SK-N-SH (cell line): ENCODE measurements around the gene MAP3K6. TPM values are rescaled to one million over a fixed set of nuclear protein-coding genes. Genes with fewer than 3 reads are reported as not detected.
A peak's percentile ranks its signal among the peaks of the same experiment; 100 is the strongest.

Source experiments
- CTCF ChIA-PET: fragments of 300-600, 350-600 bp; formaldehyde crosslinking; extraction: SDS; loops from one replicate; lab custom pipeline; 2021; lab: Yijun Ruan, JAX
- POLR2A ChIA-PET: fragments of 350-600 bp; sonication (Branson Sonifier 250); formaldehyde crosslinking; extraction: SDS; loops from one replicate; lab custom pipeline; 2020; ENCODE audit warnings: antibody characterized with exemption, inconsistent platforms; lab: Yijun Ruan, JAX
- DNase-seq: peaks from one replicate; pipeline ENCODE4 v3.0.0; 2012
- H2AFZ ChIP-seq: fragments of 200-600 bp; sonication (generic); 2 replicates; pipeline ENCODE4 v1.8.1; 2016; ENCODE audit warnings: antibody characterized with exemption, mild to moderate bottlenecking, low read depth
- H3F3A ChIP-seq: fragments of 200-600 bp; sonication (generic); replicated peaks from 2 replicates; pipeline ENCODE3; 2016; ENCODE audit warnings: antibody characterized with exemption, mild to moderate bottlenecking; ENCODE audit not compliant: insufficient read depth
- H3K27ac ChIP-seq, 2 experiments: fragments of 200-500 bp in 1 of 2; fragments of 200-600 bp in 1 of 2; sonication (Bioruptor generic) in 1 of 2; sonication (generic), shearing (Covaris generic) in 1 of 2; 2 replicates each; pipeline versions ENCODE4 v1.5.1 to v1.6.1; 2014 to 2016; ENCODE audit warnings: low read depth in 2 of 2, inconsistent platforms in 1 of 2, low read length in 1 of 2, mild to moderate bottlenecking in 1 of 2, mixed read lengths in 1 of 2
- H3K27me3 ChIP-seq: fragments of 200-600 bp; sonication (generic), shearing (Covaris generic); 2 replicates; pipeline ENCODE4 v1.6.1; 2016; ENCODE audit warnings: mixed run types; ENCODE audit not compliant: insufficient read depth
- H3K36me3 ChIP-seq, 2 experiments: fragments of 200-500 bp in 1 of 2; fragments of 200-600 bp in 1 of 2; sonication (Bioruptor generic) in 1 of 2; sonication (generic) in 1 of 2; replicated peaks in 1 of 2; 2 replicates each; pipeline versions ENCODE3 to v1.5.1; 2014 to 2016; ENCODE audit warnings: low read length in 1 of 2, mild to moderate bottlenecking in 1 of 2; ENCODE audit not compliant: insufficient read depth in 2 of 2, control insufficient read depth in 1 of 2
- H3K4me1 ChIP-seq, 2 experiments: fragments of 200-500 bp in 1 of 2; fragments of 200-600 bp in 1 of 2; sonication (Bioruptor generic) in 1 of 2; sonication (generic), shearing (Covaris generic) in 1 of 2; 2 replicates each; pipeline versions ENCODE4 v1.5.1 to v1.6.1; 2014 to 2016; ENCODE audit warnings: low read depth in 1 of 2, low read length in 1 of 2, mixed run types in 1 of 2; ENCODE audit not compliant: insufficient read depth in 2 of 2, control insufficient read depth in 1 of 2
- H3K4me2 ChIP-seq: fragments of 200-600 bp; sonication (generic), shearing (Covaris generic); 2 replicates; pipeline ENCODE4 v1.6.1; 2017; ENCODE audit warnings: mixed run types
- H3K4me3 ChIP-seq, 2 experiments: fragments of 200-500 bp in 1 of 2; fragments of 200-600 bp in 1 of 2; sonication (Bioruptor generic) in 1 of 2; sonication (generic), shearing (Covaris generic) in 1 of 2; 2 replicates each; pipeline versions ENCODE4 v1.5.1 to v1.8.1; 2014 to 2016; ENCODE audit warnings: low read depth in 2 of 2, inconsistent platforms in 1 of 2, low read length in 1 of 2, mild to moderate bottlenecking in 1 of 2, mixed read lengths in 1 of 2, moderate library complexity in 1 of 2
- H3K79me2 ChIP-seq: fragments of 200-600 bp; sonication (generic); 2 replicates; pipeline ENCODE4 v1.8.1; 2017; ENCODE audit warnings: mild to moderate bottlenecking; ENCODE audit not compliant: insufficient read depth
- H3K9ac ChIP-seq: fragments of 200-600 bp; sonication (generic); 2 replicates; pipeline ENCODE4 v1.6.1; 2017; ENCODE audit warnings: mixed run types
- H3K9me2 ChIP-seq: fragments of 200-600 bp; sonication (generic); 2 replicates; pipeline ENCODE4 v1.6.1; 2017; ENCODE audit warnings: mixed run types
- H3K9me3 ChIP-seq: fragments of 200-600 bp; sonication (generic); 2 replicates; pipeline ENCODE4 v1.6.1; 2017; ENCODE audit warnings: mixed run types, mild to moderate bottlenecking, moderate library complexity
- H4K20me1 ChIP-seq: fragments of 200-600 bp; sonication (generic); 2 replicates; pipeline ENCODE4 v1.6.1; 2017; ENCODE audit warnings: mild to moderate bottlenecking, mixed run types; ENCODE audit not compliant: insufficient read depth
- CHD2 ChIP-seq: fragments of 150-350 bp; IDR thresholded peaks from 2 replicates; pipeline ENCODE4 v1.6.1; 2018; ENCODE audit warnings: low read length; ENCODE audit not compliant: partially characterized antibody
- FOXJ3 ChIP-seq: sonication (generic); formaldehyde crosslinking; IDR thresholded peaks from 2 replicates; pipeline ENCODE4 v1.5.1; 2020; ENCODE audit warnings: mild to moderate bottlenecking, missing genetic modification reagents
- FOXM1 ChIP-seq: IDR thresholded peaks from 2 replicates; pipeline ENCODE4 v1.4.0; 2012; ENCODE audit warnings: low read depth, mild to moderate bottlenecking
- GATA2 ChIP-seq: sonication (generic); formaldehyde crosslinking; IDR thresholded peaks from 2 replicates; pipeline ENCODE4 v1.5.0; 2020; ENCODE audit warnings: mild to moderate bottlenecking, missing genetic modification reagents
- JUND ChIP-seq: IDR thresholded peaks from 2 replicates; pipeline ENCODE4 v1.4.0; 2012
- MEF2A ChIP-seq: IDR thresholded peaks from 2 replicates; pipeline ENCODE4 v1.4.0; 2012; ENCODE audit warnings: low read depth, borderline replicate concordance
- NFIC ChIP-seq: IDR thresholded peaks from 2 replicates; pipeline ENCODE4 v1.4.0; 2012; ENCODE audit warnings: borderline replicate concordance
- POLR2AphosphoS5 ChIP-seq: IDR thresholded peaks from 2 replicates; pipeline ENCODE4 v1.6.1; 2012; ENCODE audit warnings: low read depth, low read length
- RCOR1 ChIP-seq: fragments of 150-350 bp; IDR thresholded peaks from 2 replicates; pipeline ENCODE4 v1.6.1; 2017; ENCODE audit warnings: antibody characterized with exemption, low read length
- RFX5 ChIP-seq: IDR thresholded peaks from 2 replicates; pipeline ENCODE4 v1.6.1; 2012; ENCODE audit warnings: mild to moderate bottlenecking, improper control_type of control experiment, low read length
- RXRA ChIP-seq: IDR thresholded peaks from 2 replicates; pipeline ENCODE4 v1.4.0; 2012; ENCODE audit warnings: low read depth, mild to moderate bottlenecking, borderline replicate concordance
- SIN3A ChIP-seq: IDR thresholded peaks from 2 replicates; pipeline ENCODE4 v1.6.1; 2012; ENCODE audit warnings: low read depth, mild to moderate bottlenecking, low read length, moderate library complexity, borderline replicate concordance
- TEAD4 ChIP-seq: IDR thresholded peaks from 2 replicates; pipeline ENCODE4 v1.4.0; 2012; ENCODE audit warnings: mild to moderate bottlenecking, borderline replicate concordance; ENCODE audit not compliant: insufficient read depth
- WGBS: methylation state at CpG from one replicate; pipeline ENCODE4 v1.1.6; 2017; ENCODE audit warnings: low lambda C conversion rate; 5-methylcytosine and 5-hydroxymethylcytosine counted together
- polyA plus RNA-seq, 3 experiments: library from polyadenylated mRNA; depleted of rRNA; stranded (reverse); fragments of >200 nt; gene quantifications; 2 replicates each; pipeline ENCODE4 v1.2.3, GENCODE V29; 2012
- TF ChIP-seq, protein P1 (sequence below): IDR thresholded peaks from 2 replicates; pipeline ENCODE4 v1.4.0; 2012; ENCODE audit warnings: low read depth
- TF ChIP-seq, protein P2 (sequence below): fragments of 150-350 bp; IDR thresholded peaks from 2 replicates; pipeline ENCODE4 v1.6.1; 2016; ENCODE audit warnings: mild to moderate bottlenecking, low read depth, low read length
- TF ChIP-seq, protein P3 (sequence below): fragments of 150-350 bp; IDR thresholded peaks from 2 replicates; pipeline ENCODE4 v1.6.1; 2017; ENCODE audit warnings: antibody characterized with exemption, low read length, low read depth, borderline replicate concordance
- TF ChIP-seq, protein P4 (sequence below): IDR thresholded peaks from 2 replicates; pipeline ENCODE4 v1.4.0; 2012; ENCODE audit warnings: low read depth, borderline replicate concordance
- TF ChIP-seq, protein P5 (sequence below): IDR thresholded peaks from 2 replicates; pipeline ENCODE4 v1.6.1; 2012; ENCODE audit warnings: mild to moderate bottlenecking, low read depth, low read length, moderate library complexity
- TF ChIP-seq, protein P6 (sequence below): IDR thresholded peaks from 2 replicates; pipeline ENCODE4 v1.4.0; 2012; ENCODE audit warnings: low read depth, borderline replicate concordance

The MAP3K6 gene
- polyA plus RNA-seq, 1 of the 3 experiments (the other 2 are of a cell fraction) = 17.3 TPM

DNA sequence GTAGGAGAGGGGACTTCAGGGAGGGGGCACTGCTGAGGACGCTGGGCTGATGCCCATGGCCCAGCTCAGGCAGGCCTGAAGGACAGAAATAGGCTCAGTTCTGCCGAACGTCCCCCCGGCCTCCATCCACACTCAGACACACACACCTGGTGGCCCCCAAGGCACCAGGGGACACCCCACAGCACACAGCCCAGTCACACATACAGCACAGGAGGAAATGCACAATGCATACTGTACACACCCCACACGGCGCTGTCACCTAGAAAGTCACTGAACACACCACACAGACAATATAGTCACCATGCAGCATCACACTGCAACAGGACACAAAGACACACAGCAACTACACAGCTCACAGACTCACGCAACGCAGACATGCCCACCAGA lies 24.4 kb downstream of the MAP3K6 start:
- H3K9me3 ChIP-seq = no peaks in the 10 kb centered on the region
- peak overlapping the region; percentile 65 for H3K4me2 ChIP-seq
- DNase-seq = no peak
- no peaks in the 10 kb centered on the region for H3K36me3 ChIP-seq
- H3K4me1 ChIP-seq = peaks cover 0 to 8% of the 10 kb centered on the region in 2 experiments; a peak in 2 of 4 replicates
- TF ChIP-seq MEF2A (no peak), RXRA (no peak), TEAD4 (no peak), GATA2 (CRISPR knock-in tag) (no peak), JUND (no peak), RFX5 (no peak), RCOR1 (no peak), FOXJ3 (no peak), POLR2AphosphoS5 (no peak), NFIC (no peak), FOXM1 (no peak), CHD2 (no peak), SIN3A (no peak)
- TF ChIP-seq, protein P1, sequence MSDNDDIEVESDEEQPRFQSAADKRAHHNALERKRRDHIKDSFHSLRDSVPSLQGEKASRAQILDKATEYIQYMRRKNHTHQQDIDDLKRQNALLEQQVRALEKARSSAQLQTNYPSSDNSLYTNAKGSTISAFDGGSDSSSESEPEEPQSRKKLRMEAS = no peak
- TF ChIP-seq, protein P2, sequence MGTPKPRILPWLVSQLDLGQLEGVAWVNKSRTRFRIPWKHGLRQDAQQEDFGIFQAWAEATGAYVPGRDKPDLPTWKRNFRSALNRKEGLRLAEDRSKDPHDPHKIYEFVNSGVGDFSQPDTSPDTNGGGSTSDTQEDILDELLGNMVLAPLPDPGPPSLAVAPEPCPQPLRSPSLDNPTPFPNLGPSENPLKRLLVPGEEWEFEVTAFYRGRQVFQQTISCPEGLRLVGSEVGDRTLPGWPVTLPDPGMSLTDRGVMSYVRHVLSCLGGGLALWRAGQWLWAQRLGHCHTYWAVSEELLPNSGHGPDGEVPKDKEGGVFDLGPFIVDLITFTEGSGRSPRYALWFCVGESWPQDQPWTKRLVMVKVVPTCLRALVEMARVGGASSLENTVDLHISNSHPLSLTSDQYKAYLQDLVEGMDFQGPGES = no peak
- TF ChIP-seq, protein P3, sequence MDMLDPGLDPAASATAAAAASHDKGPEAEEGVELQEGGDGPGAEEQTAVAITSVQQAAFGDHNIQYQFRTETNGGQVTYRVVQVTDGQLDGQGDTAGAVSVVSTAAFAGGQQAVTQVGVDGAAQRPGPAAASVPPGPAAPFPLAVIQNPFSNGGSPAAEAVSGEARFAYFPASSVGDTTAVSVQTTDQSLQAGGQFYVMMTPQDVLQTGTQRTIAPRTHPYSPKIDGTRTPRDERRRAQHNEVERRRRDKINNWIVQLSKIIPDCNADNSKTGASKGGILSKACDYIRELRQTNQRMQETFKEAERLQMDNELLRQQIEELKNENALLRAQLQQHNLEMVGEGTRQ = no peak
- TF ChIP-seq, protein P4, sequence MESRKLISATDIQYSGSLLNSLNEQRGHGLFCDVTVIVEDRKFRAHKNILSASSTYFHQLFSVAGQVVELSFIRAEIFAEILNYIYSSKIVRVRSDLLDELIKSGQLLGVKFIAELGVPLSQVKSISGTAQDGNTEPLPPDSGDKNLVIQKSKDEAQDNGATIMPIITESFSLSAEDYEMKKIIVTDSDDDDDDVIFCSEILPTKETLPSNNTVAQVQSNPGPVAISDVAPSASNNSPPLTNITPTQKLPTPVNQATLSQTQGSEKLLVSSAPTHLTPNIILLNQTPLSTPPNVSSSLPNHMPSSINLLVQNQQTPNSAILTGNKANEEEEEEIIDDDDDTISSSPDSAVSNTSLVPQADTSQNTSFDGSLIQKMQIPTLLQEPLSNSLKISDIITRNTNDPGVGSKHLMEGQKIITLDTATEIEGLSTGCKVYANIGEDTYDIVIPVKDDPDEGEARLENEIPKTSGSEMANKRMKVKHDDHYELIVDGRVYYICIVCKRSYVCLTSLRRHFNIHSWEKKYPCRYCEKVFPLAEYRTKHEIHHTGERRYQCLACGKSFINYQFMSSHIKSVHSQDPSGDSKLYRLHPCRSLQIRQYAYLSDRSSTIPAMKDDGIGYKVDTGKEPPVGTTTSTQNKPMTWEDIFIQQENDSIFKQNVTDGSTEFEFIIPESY = no peak
- TF ChIP-seq, protein P5, sequence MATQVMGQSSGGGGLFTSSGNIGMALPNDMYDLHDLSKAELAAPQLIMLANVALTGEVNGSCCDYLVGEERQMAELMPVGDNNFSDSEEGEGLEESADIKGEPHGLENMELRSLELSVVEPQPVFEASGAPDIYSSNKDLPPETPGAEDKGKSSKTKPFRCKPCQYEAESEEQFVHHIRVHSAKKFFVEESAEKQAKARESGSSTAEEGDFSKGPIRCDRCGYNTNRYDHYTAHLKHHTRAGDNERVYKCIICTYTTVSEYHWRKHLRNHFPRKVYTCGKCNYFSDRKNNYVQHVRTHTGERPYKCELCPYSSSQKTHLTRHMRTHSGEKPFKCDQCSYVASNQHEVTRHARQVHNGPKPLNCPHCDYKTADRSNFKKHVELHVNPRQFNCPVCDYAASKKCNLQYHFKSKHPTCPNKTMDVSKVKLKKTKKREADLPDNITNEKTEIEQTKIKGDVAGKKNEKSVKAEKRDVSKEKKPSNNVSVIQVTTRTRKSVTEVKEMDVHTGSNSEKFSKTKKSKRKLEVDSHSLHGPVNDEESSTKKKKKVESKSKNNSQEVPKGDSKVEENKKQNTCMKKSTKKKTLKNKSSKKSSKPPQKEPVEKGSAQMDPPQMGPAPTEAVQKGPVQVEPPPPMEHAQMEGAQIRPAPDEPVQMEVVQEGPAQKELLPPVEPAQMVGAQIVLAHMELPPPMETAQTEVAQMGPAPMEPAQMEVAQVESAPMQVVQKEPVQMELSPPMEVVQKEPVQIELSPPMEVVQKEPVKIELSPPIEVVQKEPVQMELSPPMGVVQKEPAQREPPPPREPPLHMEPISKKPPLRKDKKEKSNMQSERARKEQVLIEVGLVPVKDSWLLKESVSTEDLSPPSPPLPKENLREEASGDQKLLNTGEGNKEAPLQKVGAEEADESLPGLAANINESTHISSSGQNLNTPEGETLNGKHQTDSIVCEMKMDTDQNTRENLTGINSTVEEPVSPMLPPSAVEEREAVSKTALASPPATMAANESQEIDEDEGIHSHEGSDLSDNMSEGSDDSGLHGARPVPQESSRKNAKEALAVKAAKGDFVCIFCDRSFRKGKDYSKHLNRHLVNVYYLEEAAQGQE = no peak
- TF ChIP-seq, protein P6, sequence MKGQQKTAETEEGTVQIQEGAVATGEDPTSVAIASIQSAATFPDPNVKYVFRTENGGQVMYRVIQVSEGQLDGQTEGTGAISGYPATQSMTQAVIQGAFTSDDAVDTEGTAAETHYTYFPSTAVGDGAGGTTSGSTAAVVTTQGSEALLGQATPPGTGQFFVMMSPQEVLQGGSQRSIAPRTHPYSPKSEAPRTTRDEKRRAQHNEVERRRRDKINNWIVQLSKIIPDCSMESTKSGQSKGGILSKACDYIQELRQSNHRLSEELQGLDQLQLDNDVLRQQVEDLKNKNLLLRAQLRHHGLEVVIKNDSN = no peak
- ChIA-PET POLR2A (no interaction called here), CTCF (interaction anchor here (0.7 to 2.7 kb wide), 6 partner anchors 9 to 49 kb away, joined by 3 to 14 read pairs (median 6); no protein-coding TSS in a partner anchor)
- no peaks in the 10 kb centered on the region for H3K9me2 ChIP-seq
- H3K27me3 ChIP-seq = no peaks in the 10 kb centered on the region
- no peaks in the 10 kb centered on the region for H3F3A ChIP-seq
- no peaks in the 10 kb centered on the region for H4K20me1 ChIP-seq
- no peak overlapping the region for H3K4me3 ChIP-seq
- 100% methylated on average over 2 of the region's 8 CpGs for WGBS
- no peak overlapping the region for H3K9ac ChIP-seq
- no peaks in the 10 kb centered on the region for H3K79me2 ChIP-seq
- no peak overlapping the region for H2AFZ ChIP-seq
- no peak overlapping the region for H3K27ac ChIP-seq
